ENCODE measurements around the gene LAMTOR2. TPM values are rescaled to one million over a fixed set of nuclear protein-coding genes. Genes with fewer than 3 reads are reported as not detected.

Gene LAMTOR2
- total and polyA plus RNA-seq, 7 donors: 46.1 to 101 (median 63.9) TPM

DNA sequence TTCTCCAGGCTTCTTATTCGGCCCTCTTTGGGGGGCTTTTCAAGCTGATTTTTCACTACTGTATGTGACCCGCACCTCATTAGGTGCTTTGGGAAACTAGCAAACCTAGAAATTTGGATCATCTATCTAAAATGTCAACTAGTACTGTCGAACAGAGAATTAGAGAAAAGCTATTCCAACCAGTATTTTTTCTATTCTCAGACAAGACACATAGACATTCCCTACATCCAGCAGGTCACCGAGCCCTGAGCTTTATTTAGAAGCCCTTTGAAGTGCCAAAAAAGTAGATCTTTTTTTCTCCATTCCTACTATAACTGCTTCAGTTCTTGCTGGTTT, 33.5 kb upstream of the LAMTOR2 start:
- intact Hi-C loops (cut with DNase I): no loop called here
- H3K9me3 ChIP-seq: no peaks in the 10 kb centered on the region
- peaks cover 12% of the 10 kb centered on the region for H3K4me1 ChIP-seq
- ATAC-seq: peak in 1 of 4 donors; percentile 2
- H3K36me3 ChIP-seq (ENCODE audit: insufficient read depth in 1 of 2, low read depth in 1 of 2): peaks cover 3 to 35% of the 10 kb centered on the region in 2 donors
- H3K27me3 ChIP-seq (ENCODE audit: insufficient read depth in 3 of 3, low read length in 2 of 3): no peaks in the 10 kb centered on the region
- TF ChIP-seq, protein P1, sequence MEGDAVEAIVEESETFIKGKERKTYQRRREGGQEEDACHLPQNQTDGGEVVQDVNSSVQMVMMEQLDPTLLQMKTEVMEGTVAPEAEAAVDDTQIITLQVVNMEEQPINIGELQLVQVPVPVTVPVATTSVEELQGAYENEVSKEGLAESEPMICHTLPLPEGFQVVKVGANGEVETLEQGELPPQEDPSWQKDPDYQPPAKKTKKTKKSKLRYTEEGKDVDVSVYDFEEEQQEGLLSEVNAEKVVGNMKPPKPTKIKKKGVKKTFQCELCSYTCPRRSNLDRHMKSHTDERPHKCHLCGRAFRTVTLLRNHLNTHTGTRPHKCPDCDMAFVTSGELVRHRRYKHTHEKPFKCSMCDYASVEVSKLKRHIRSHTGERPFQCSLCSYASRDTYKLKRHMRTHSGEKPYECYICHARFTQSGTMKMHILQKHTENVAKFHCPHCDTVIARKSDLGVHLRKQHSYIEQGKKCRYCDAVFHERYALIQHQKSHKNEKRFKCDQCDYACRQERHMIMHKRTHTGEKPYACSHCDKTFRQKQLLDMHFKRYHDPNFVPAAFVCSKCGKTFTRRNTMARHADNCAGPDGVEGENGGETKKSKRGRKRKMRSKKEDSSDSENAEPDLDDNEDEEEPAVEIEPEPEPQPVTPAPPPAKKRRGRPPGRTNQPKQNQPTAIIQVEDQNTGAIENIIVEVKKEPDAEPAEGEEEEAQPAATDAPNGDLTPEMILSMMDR (IDR thresholded peaks at IDR 0.05): no peak
- DNase-seq: no peak
- H3K27ac ChIP-seq: peak overlapping the region; percentile 88
- whole genome bisulfite sequencing, 3 donors: 2 to 5% (median 3%) methylated on average over 4 of the region's 4 CpGs
- peak overlapping the region; percentile 87 for H3K4me3 ChIP-seq

DNA sequence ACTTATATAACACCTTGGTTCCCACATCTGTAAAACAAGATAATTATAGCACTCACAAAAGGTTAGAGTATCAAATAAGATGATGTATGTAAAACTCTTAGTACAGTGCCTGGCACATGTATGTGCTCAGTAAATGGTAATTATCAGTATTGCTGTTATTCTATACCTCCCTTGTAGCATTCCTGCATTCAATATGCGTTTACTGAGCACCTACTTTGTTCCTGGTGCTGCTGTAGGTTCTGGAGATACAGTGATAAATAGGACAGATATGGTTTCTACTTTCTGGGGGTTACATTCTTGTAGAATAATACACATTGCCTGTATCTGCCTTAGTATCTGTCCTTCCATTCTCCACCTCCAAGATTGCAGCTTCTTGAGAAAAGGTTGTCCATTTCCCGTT, 32.6 kb upstream of the LAMTOR2 start:
- no peaks in the 10 kb centered on the region for H3K27me3 ChIP-seq (ENCODE audit: insufficient read depth in 3 of 3, low read length in 2 of 3)
- H3K36me3 ChIP-seq (ENCODE audit: insufficient read depth in 1 of 2, low read depth in 1 of 2): peaks cover 3 to 26% of the 10 kb centered on the region in 2 donors
- TF ChIP-seq, protein P1 (IDR thresholded peaks at IDR 0.05): no peak
- 72 to 74% (median 73%) methylated on average over 2 of the region's 2 CpGs for WGBS, 3 donors
- ATAC-seq: no peak
- no peak overlapping the region for H3K4me3 ChIP-seq
- intact Hi-C loops (cut with DNase I): no loop called here
- H3K27ac ChIP-seq: no peak overlapping the region
- no peaks in the 10 kb centered on the region for H3K9me3 ChIP-seq
- peaks cover 12% of the 10 kb centered on the region for H3K4me1 ChIP-seq
- DNase-seq: no peak

- intact Hi-C loops (cut with DNase I): no loop called here
- no peak overlapping the region for H3K4me3 ChIP-seq
- no peak overlapping the region for H3K27ac ChIP-seq
- no peaks in the 10 kb centered on the region for H3K27me3 ChIP-seq (ENCODE audit: insufficient read depth in 3 of 3, low read length in 2 of 3)
- no peaks in the 10 kb centered on the region for H3K36me3 ChIP-seq (ENCODE audit: insufficient read depth in 1 of 2, low read depth in 1 of 2)
- no peaks in the 10 kb centered on the region for H3K9me3 ChIP-seq
- no peak for DNase-seq
- H3K4me1 ChIP-seq: peaks cover 6% of the 10 kb centered on the region
- WGBS, 3 donors: 80 to 85% (median 83%) methylated on average over 5 of the region's 5 CpGs
- TF ChIP-seq, protein P1 (IDR thresholded peaks at IDR 0.05): no peak
- ATAC-seq: no peak
These were observed 29.8 kb upstream of the LAMTOR2 start for GRCh38 chr1:156024801-156025200.

- no peaks in the 10 kb centered on the region for H3K27me3 ChIP-seq (ENCODE audit: insufficient read depth in 3 of 3, low read length in 2 of 3)
- peak in 3 of 4 donors; percentile 39 to 73 (median 46) for ATAC-seq
- no peaks in the 10 kb centered on the region for H3K9me3 ChIP-seq
- WGBS, 3 donors: 12 to 18% (median 16%) methylated on average over 9 of the region's 9 CpGs
- no peak overlapping the region for H3K4me3 ChIP-seq
- H3K4me1 ChIP-seq: peaks cover 4% of the 10 kb centered on the region
- no peak for DNase-seq
- no peaks in the 10 kb centered on the region for H3K36me3 ChIP-seq (ENCODE audit: insufficient read depth in 1 of 2, low read depth in 1 of 2)
- no peak overlapping the region for H3K27ac ChIP-seq
- intact Hi-C loops (cut with DNase I): no loop called here
- TF ChIP-seq, protein P1 (IDR thresholded peaks at IDR 0.05): peak; percentile 6
These were observed 28.7 kb upstream of the LAMTOR2 start for GRCh38 chr1:156025876-156026275.

DNA sequence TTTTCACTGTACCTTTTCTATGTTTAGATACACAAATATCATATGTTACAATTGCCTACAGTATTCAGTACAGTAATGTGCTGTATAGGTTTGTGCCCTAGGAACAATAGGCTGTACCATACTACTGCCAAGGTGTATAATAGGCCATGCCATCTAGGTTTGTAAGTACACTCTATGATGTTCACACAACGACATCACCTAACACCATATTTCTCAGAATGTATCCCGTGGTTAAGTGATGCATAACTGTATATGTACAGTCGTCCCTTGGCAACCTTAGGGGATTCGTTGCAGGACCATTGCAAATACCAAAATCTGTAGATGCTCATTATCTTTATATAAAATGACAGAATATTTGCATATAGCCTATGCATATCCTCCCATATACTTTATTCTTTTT, 28.0 kb upstream of the LAMTOR2 start:
- H3K27me3 ChIP-seq (ENCODE audit: insufficient read depth in 3 of 3, low read length in 2 of 3): no peaks in the 10 kb centered on the region
- no peak for ATAC-seq

More for the DNA sequence above, 28.0 kb upstream of the LAMTOR2 start:
- Histone ChIP-seq H3K36me3 (ENCODE audit: insufficient read depth in 1 of 2, low read depth in 1 of 2) (no peaks in the 10 kb centered on the region), H3K27ac (no peak overlapping the region), H3K4me3 (no peak overlapping the region), H3K4me1 (no peaks in the 10 kb centered on the region), H3K9me3 (no peaks in the 10 kb centered on the region)
- 86 to 90% (median 90%) methylated on average over 4 of the region's 4 CpGs for WGBS, 3 donors
- no peak for DNase-seq
- intact Hi-C loops (cut with DNase I): no loop called here
- TF ChIP-seq, protein P1 (IDR thresholded peaks at IDR 0.05): no peak
